HepG2 (cell line): Measurements from ENCODE around the gene AMBRA1. TPM values are rescaled to one million over a fixed set of nuclear protein-coding genes. Genes with fewer than 3 reads are reported as not detected.

Experiments
- DNMT3B ChIP-seq: conservative IDR thresholded peaks from 2 replicates; pipeline ENCODE4 v1.6.1; 2016; ENCODE audit warnings: missing biosample characterization, control low read depth
- DPF2 ChIP-seq: sonication (generic); formaldehyde crosslinking; IDR thresholded peaks from 2 replicates; pipeline ENCODE4 v1.4.0; 2020; ENCODE audit warnings: mild to moderate bottlenecking, low read depth, missing genetic modification reagents, borderline replicate concordance
- EZH2 ChIP-seq: conservative IDR thresholded peaks from 2 replicates; pipeline ENCODE4 v1.6.1; 2012; ENCODE audit warnings: mild to moderate bottlenecking, low read depth, low read length, moderate library complexity
- HES4 ChIP-seq: sonication (generic); formaldehyde crosslinking; IDR thresholded peaks from 2 replicates; pipeline ENCODE4 v1.9.0; 2021; ENCODE audit warnings: mild to moderate bottlenecking, missing genetic modification reagents, borderline replicate concordance
- KLF6 ChIP-seq: IDR thresholded peaks from 2 replicates; pipeline ENCODE4 v1.8.0; 2016; ENCODE audit warnings: missing biosample characterization, missing genetic modification reagents
- KMT2A ChIP-seq: sonication (generic); formaldehyde crosslinking; IDR thresholded peaks from 2 replicates; pipeline ENCODE4 v1.4.0; 2020; ENCODE audit warnings: missing genetic modification reagents
- MAFK ChIP-seq, 2 experiments: IDR thresholded peaks in 1 of 2; conservative IDR thresholded peaks in 1 of 2; 2 replicates each; pipeline ENCODE4 v1.6.1; 2011; ENCODE audit warnings: improper control_type of control experiment in 2 of 2, low read length in 2 of 2
- PPARG ChIP-seq: conservative IDR thresholded peaks from 2 replicates; pipeline ENCODE4 v1.6.1; 2016; ENCODE audit warnings: missing biosample characterization, missing genetic modification reagents
- RELA ChIP-seq: sonication (generic); formaldehyde crosslinking; IDR thresholded peaks from 2 replicates; pipeline ENCODE4 v1.4.0; 2020; ENCODE audit warnings: missing genetic modification reagents
- SATB2 ChIP-seq: sonication (generic); formaldehyde crosslinking; IDR thresholded peaks from 2 replicates; pipeline ENCODE4 v1.5.0; 2020; ENCODE audit warnings: missing genetic modification reagents
- SNRNP70 ChIP-seq: fragments of 200-400 bp; formaldehyde crosslinking; IDR thresholded peaks from 2 replicates; pipeline ENCODE4 v1.6.1; 2017; ENCODE audit warnings: mild to moderate bottlenecking, low read depth, low read length, moderate library complexity
- U2AF1 ChIP-seq: fragments of 200-400 bp; formaldehyde crosslinking; optimal IDR thresholded peaks from 2 replicates; pipeline ENCODE3; 2017; ENCODE audit warnings: mild to moderate bottlenecking, low read depth, low read length
- ZKSCAN5 ChIP-seq: sonication (generic); formaldehyde crosslinking; IDR thresholded peaks from 2 replicates; pipeline ENCODE4 v1.5.1; 2020; ENCODE audit warnings: mild to moderate bottlenecking, missing genetic modification reagents
- ZNF136 ChIP-seq: sonication (generic); formaldehyde crosslinking; IDR thresholded peaks from 2 replicates; pipeline ENCODE4 v1.8.1; 2022; ENCODE audit warnings: low read depth, mild to moderate bottlenecking, moderate library complexity, missing genetic modification reagents
- ZNF430 ChIP-seq: sonication (generic); formaldehyde crosslinking; IDR thresholded peaks from 2 replicates; pipeline ENCODE4 v1.9.0; 2021; ENCODE audit warnings: mild to moderate bottlenecking, missing genetic modification reagents
- ZNF562 ChIP-seq: sonication (generic); formaldehyde crosslinking; IDR thresholded peaks from 2 replicates; pipeline ENCODE4 v1.8.0; 2022; ENCODE audit warnings: missing genetic modification reagents, borderline replicate concordance
- ZNF747 ChIP-seq: sonication (generic); formaldehyde crosslinking; IDR thresholded peaks from 2 replicates; pipeline ENCODE4 v1.8.1; 2023; ENCODE audit warnings: missing genetic modification reagents, mild to moderate bottlenecking, borderline replicate concordance
- ZNF839 ChIP-seq: sonication (generic); formaldehyde crosslinking; IDR thresholded peaks from 2 replicates; pipeline ENCODE4 v1.4.0; 2020; ENCODE audit warnings: missing genetic modification reagents, mild to moderate bottlenecking, borderline replicate concordance
- ZSCAN12 ChIP-seq: sonication (generic); formaldehyde crosslinking; IDR thresholded peaks from 2 replicates; pipeline ENCODE4 v1.9.0; 2021; ENCODE audit warnings: mild to moderate bottlenecking, missing genetic modification reagents
- polyA plus RNA-seq, 8 experiments: library from polyadenylated mRNA; depleted of rRNA in 3 of 8; stranded (reverse) in 7 of 8; unstranded in 1 of 8; fragments of >200 nt; fragmentation: Illumina TruSeq in 4 of 8; extraction: Trizol in 4 of 8; gene quantifications; 2 replicates each; pipeline versions ENCODE4 v1.2.1 to v1.2.3, GENCODE V29; 2011 to 2016; ENCODE audit warnings: low read depth in 4 of 8, missing spikeins in 1 of 8, mixed read lengths in 1 of 8; ENCODE audit not compliant: insufficient read depth in 1 of 8
- total RNA-seq, 5 experiments: library from RNA; depleted of rRNA; stranded (reverse); fragments of >200 nt; fragmentation: Illumina TruSeq; extraction: Trizol; gene quantifications; 2 replicates each; pipeline ENCODE4 v1.2.3, GENCODE V29; 2016; ENCODE audit warnings: low read depth in 1 of 5
- TF ChIP-seq, protein P1 (sequence below): IDR thresholded peaks from 2 replicates; pipeline ENCODE4 v1.6.1; 2016; ENCODE audit warnings: low read depth, control low read depth
- TF ChIP-seq, protein P2 (sequence below): sonication (generic); formaldehyde crosslinking; IDR thresholded peaks from 2 replicates; pipeline ENCODE4 v1.4.0; 2020; ENCODE audit warnings: mild to moderate bottlenecking, missing genetic modification reagents, borderline replicate concordance
- TF ChIP-seq, protein P3 (sequence below): sonication (generic); formaldehyde crosslinking; conservative IDR thresholded peaks from 2 replicates; pipeline ENCODE4 v1.8.0; 2022; ENCODE audit warnings: low read depth, missing genetic modification reagents
- TF ChIP-seq, protein P4 (sequence below): IDR thresholded peaks from 2 replicates; pipeline ENCODE4 v1.6.1; 2012; ENCODE audit warnings: low read length, improper control_type of control experiment

Gene AMBRA1
- total and polyA plus RNA-seq, 2 of the 13 experiments (the other 11 are each of a cell fraction or from before 2014, with no cell fraction given) = 15.7 to 26.0 TPM

DNA sequence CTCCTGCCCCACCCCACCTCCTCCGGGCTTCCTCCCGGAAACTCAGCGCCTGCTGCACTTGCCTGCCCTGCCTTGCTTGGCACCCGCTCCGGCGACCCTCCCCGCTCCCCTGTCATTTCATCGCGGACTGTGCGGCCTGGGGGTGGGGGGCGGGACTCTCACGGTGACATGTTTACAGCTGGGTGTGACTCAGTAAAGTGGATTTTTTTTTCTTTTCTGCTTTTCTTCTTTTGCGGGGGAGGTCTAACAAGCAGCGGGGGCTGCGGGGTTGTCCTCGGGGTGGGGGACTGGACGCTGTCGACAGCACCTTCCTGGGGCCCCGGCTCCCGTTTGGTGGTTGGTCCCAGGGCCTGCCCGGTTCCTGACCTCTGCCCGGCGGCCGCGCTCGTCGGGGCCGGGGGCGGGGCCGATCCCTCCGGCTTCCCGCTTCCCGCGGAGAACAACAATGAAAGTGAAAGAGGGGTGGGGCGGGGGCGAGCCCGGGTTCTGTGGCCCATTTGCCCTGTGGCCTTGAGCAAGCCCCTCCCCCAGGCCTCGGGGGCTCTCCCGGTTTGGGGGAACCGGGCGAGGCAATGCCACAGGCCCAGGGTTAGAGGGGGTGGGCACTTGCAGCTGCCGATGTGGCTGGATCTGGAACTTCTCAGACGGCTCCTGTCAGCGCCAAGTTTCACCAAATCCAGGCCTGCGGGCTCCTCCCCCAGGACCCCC, 213.3 kb downstream of the AMBRA1 start (continued):
- TF ChIP-seq ZSCAN12 (CRISPR knock-in tag) = no peak
- no peak for TF ChIP-seq KLF6 (CRISPR knock-in tag)
- 0 out of 2 replicates have a peak, but pooled peaks have one; percentile 51 for TF ChIP-seq RELA (CRISPR knock-in tag)
- no peak for TF ChIP-seq ZNF430 (CRISPR knock-in tag)
- no peak for TF ChIP-seq ZNF136
- TF ChIP-seq, protein P1, sequence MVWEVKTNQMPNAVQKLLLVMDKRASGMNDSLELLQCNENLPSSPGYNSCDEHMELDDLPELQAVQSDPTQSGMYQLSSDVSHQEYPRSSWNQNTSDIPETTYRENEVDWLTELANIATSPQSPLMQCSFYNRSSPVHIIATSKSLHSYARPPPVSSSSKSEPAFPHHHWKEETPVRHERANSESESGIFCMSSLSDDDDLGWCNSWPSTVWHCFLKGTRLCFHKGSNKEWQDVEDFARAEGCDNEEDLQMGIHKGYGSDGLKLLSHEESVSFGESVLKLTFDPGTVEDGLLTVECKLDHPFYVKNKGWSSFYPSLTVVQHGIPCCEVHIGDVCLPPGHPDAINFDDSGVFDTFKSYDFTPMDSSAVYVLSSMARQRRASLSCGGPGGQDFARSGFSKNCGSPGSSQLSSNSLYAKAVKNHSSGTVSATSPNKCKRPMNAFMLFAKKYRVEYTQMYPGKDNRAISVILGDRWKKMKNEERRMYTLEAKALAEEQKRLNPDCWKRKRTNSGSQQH (CRISPR knock-in tag) = no peak
- TF ChIP-seq KMT2A (CRISPR knock-in tag) = 0 out of 2 replicates have a peak, but pooled peaks have one; percentile 46
- TF ChIP-seq U2AF1 = no peak
- TF ChIP-seq, protein P2, sequence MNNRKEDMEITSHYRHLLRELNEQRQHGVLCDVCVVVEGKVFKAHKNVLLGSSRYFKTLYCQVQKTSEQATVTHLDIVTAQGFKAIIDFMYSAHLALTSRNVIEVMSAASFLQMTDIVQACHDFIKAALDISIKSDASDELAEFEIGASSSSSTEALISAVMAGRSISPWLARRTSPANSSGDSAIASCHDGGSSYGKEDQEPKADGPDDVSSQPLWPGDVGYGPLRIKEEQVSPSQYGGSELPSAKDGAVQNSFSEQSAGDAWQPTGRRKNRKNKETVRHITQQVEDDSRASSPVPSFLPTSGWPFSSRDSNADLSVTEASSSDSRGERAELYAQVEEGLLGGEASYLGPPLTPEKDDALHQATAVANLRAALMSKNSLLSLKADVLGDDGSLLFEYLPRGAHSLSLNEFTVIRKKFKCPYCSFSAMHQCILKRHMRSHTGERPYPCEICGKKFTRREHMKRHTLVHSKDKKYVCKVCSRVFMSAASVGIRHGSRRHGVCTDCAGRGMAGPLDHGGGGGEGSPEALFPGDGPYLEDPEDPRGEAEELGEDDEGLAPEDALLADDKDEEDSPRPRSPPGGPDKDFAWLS (CRISPR knock-in tag) = no peak
- TF ChIP-seq DPF2 (CRISPR knock-in tag) = no peak
- TF ChIP-seq EZH2 = no peak
- TF ChIP-seq, protein P3, sequence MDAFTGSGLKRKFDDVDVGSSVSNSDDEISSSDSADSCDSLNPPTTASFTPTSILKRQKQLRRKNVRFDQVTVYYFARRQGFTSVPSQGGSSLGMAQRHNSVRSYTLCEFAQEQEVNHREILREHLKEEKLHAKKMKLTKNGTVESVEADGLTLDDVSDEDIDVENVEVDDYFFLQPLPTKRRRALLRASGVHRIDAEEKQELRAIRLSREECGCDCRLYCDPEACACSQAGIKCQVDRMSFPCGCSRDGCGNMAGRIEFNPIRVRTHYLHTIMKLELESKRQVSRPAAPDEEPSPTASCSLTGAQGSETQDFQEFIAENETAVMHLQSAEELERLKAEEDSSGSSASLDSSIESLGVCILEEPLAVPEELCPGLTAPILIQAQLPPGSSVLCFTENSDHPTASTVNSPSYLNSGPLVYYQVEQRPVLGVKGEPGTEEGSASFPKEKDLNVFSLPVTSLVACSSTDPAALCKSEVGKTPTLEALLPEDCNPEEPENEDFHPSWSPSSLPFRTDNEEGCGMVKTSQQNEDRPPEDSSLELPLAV = no peak
- no peak for TF ChIP-seq HES4 (CRISPR knock-in tag)
- no peak for TF ChIP-seq ZNF839 (CRISPR knock-in tag)
- TF ChIP-seq ZNF562 (CRISPR knock-in tag) = no peak
- no peak for TF ChIP-seq MAFK (conservative IDR thresholded peaks at IDR 0.05 in 1 of 2, IDR thresholded peaks at IDR 0.05 in 1 of 2; ENCODE audit: low read length in 2 of 2)
- TF ChIP-seq DNMT3B (CRISPR knock-in tag) = no peak
- TF ChIP-seq ZKSCAN5 (CRISPR knock-in tag) = no peak
- TF ChIP-seq PPARG (CRISPR knock-in tag) = 0 out of 2 replicates have a peak, but pooled peaks have one; percentile 12
- TF ChIP-seq SNRNP70 = no peak
- TF ChIP-seq, protein P4, sequence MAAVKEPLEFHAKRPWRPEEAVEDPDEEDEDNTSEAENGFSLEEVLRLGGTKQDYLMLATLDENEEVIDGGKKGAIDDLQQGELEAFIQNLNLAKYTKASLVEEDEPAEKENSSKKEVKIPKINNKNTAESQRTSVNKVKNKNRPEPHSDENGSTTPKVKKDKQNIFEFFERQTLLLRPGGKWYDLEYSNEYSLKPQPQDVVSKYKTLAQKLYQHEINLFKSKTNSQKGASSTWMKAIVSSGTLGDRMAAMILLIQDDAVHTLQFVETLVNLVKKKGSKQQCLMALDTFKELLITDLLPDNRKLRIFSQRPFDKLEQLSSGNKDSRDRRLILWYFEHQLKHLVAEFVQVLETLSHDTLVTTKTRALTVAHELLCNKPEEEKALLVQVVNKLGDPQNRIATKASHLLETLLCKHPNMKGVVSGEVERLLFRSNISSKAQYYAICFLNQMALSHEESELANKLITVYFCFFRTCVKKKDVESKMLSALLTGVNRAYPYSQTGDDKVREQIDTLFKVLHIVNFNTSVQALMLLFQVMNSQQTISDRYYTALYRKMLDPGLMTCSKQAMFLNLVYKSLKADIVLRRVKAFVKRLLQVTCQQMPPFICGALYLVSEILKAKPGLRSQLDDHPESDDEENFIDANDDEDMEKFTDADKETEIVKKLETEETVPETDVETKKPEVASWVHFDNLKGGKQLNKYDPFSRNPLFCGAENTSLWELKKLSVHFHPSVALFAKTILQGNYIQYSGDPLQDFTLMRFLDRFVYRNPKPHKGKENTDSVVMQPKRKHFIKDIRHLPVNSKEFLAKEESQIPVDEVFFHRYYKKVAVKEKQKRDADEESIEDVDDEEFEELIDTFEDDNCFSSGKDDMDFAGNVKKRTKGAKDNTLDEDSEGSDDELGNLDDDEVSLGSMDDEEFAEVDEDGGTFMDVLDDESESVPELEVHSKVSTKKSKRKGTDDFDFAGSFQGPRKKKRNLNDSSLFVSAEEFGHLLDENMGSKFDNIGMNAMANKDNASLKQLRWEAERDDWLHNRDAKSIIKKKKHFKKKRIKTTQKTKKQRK = no peak
- no peak for TF ChIP-seq ZNF747 (CRISPR knock-in tag)
- TF ChIP-seq SATB2 (CRISPR knock-in tag) = no peak
